Renal pelvis (tissue), 4 donors: ENCODE data around the gene STXBP6. TPM values are rescaled to one million over a fixed set of nuclear protein-coding genes. Genes with fewer than 3 reads are reported as not detected.
"Not testable (repeated sequence)": the region's sequence is repeated elsewhere in the genome, so short reads cannot be mapped to it uniquely, and the experiment has no call there.

Source experiments
- DNase-seq: peaks from one replicate; pipeline ENCODE4 v3.0.0-alpha.2; 2013
- polyA plus RNA-seq, 3 donors: library from polyadenylated mRNA; unstranded; fragments of 120-200 nt; gene quantifications; one replicate each; pipeline ENCODE4 v1.2.1, GENCODE V29; 2013; ENCODE audit not compliant: insufficient read length in 3 of 3

The STXBP6 gene
- polyA plus RNA-seq, 3 donors, result 7.0 to 9.3 (median 7.1) TPM

GRCh38 chr14:24837280-24838046, 212.5 kb downstream of the STXBP6 start:
- no peak for DNase-seq

DNA sequence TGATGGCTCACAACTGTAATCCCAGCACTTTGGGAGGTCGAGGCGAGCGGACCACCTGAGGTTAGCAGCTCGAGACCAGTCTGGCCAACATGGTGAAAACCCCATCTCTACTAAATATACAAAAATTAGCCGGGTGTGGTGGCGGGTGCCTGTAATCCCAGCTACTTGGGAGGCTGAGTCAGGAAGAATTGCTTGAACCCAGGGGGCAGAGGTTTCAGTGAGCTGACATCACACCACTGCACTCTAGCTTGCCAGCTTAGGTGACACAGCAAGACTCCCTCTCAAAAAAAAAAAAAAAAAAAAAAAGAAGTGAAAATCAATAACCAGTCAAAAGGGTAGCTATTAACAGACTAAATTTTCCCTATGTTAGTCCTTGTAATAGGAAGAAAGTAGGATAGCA, 213.6 kb downstream of the STXBP6 start:
- not testable (repeated sequence) for DNase-seq

GRCh38 chr14:24834956-24835355, 215.0 kb downstream of the STXBP6 start:
- no peak for DNase-seq

GRCh38 chr14:24833385-24833784, 216.6 kb downstream of the STXBP6 start:
- DNase-seq, result no peak

GRCh38 chr14:24831677-24832076, 218.3 kb downstream of the STXBP6 start:
- no peak for DNase-seq

DNA sequence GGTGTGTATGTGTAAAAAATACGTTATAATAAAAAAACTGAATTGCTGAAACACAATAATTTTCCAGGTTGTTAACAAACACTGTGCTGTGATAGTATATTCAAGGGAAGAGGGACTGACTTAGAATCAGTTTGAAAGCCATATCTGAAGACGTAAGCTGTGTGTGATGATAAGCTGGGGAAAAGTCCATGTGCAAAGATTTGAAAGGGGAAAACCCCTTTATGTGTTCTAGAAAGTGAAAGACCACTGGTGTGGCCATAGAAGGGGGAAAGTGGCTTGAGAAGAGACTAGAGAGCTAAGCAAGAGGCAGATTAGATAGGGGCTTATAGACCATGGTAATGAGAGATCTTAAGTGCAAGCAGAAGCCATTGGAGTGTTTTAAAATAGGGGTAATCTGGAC, 220.1 kb downstream of the STXBP6 start:
- no peak for DNase-seq

GRCh38 chr14:24828486-24828885, 221.5 kb downstream of the STXBP6 start:
- DNase-seq, result no peak

DNA sequence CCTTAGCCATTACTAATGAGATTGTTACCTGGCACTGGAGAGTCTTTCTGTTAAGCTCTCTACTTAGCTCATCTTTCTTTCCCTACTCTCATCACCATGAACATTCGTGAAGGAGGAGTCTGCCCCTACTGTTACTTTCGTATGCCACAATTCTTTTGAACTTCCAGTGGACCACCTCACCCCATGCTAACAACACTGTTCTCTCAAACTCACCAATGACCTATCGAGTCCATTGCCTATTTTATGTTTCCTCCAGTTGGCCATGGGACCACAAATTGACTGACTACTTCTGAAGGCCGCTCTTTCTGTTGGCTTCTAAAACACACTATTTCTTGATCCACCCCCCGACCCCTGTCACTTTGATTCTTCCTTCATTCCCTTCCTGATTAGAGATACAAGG, 223.6 kb downstream of the STXBP6 start:
- no peak for DNase-seq

DNA sequence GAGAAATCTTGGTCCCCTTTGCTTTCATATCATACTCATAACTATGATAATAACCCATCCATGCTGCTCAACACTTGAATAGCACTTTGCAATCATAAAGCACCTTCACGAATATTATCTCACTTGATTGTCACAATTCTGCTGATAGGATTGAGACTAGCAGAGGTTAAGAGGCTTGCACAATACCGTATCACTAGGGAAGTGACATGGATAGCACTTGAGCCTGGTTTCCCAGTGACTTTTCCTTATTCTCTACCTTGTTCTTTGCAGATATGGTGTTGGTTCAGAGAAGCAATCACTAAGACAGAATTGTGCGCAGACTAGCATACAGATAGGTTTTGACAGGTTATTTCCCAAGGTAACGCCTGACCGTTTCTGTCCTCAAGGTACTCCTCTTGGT, 229.3 kb downstream of the STXBP6 start:
- DNase-seq, result no peak

DNA sequence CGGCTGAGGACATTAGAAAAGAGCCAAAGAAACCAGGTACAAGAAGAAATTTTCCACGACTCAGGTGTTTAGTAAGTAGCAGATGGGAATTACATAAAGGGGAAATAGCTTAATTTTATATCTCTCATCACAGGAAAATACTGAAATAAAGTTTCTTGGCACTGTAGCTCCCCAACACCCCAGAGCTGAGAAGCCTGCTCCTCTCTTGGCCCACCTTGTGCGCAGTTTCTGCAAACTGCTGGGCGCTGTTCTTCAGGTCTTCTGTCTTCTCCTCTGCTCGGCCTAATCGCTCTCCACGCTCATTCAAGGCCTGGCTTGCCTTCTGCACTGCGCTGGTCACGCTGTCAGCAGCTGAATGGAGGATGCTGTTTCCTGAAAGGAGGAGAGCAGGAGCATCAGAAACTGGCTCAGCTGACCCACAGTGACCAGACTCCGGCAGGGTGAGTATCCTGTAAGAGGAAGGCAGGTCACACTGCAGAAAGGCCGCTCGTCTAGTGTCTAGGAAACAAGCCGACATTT, 231.1 kb downstream of the STXBP6 start:
- no peak for DNase-seq

DNA sequence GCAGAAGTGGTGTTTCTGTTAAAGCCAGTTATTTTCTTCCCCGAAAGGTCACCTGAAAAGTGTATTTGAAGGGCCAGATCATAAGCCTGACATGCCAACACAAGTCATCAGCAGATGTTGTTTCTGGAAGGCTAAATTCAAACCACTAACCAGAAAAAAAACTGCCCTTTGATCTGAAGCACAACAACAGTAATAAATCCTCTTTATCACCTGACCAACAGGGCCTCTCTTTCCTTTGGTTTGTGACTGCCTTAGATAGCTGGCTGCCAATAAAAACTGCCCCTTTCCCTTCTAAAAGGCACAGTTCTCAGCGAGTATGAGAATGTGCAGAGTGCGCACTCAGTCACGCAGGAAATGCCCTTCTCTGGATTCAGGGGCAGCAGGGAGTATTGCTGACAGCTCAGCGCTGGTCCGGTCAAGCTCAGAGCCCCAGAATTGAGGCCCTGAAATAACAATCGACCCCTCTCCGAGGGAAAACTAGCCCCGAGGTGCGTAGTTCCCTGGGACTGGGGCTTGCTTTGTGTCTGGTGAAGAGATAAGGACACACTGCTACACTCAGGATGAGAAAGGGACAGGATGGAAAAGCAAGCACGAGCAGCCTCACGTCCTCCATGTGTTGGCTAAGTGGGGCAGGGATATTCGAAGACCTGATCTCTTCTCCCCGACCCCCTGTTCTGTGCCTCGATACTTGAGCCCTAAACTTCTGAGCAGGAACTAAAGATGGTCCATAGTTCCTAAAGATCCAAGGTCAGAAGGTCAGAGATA, 231.7 kb downstream of the STXBP6 start:
- DNase-seq, result peak; percentile 75

- no peak for DNase-seq
Measured at GRCh38 chr14:24817212-24818057, 232.5 kb downstream of the STXBP6 start.

DNA sequence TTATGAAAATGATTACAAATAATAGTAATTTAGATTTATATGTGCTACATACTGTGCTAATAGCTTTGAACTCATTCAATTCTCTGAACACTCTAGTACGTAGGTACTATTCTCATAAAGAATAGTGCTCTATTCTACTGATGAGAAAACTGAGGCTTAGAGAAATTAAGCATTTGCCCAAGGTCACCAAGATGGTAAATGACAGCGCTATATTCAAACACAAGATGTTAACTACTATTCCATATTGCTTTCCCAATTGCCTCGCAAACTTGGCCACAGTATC, 233.1 kb downstream of the STXBP6 start:
- DNase-seq, result no peak

DNA sequence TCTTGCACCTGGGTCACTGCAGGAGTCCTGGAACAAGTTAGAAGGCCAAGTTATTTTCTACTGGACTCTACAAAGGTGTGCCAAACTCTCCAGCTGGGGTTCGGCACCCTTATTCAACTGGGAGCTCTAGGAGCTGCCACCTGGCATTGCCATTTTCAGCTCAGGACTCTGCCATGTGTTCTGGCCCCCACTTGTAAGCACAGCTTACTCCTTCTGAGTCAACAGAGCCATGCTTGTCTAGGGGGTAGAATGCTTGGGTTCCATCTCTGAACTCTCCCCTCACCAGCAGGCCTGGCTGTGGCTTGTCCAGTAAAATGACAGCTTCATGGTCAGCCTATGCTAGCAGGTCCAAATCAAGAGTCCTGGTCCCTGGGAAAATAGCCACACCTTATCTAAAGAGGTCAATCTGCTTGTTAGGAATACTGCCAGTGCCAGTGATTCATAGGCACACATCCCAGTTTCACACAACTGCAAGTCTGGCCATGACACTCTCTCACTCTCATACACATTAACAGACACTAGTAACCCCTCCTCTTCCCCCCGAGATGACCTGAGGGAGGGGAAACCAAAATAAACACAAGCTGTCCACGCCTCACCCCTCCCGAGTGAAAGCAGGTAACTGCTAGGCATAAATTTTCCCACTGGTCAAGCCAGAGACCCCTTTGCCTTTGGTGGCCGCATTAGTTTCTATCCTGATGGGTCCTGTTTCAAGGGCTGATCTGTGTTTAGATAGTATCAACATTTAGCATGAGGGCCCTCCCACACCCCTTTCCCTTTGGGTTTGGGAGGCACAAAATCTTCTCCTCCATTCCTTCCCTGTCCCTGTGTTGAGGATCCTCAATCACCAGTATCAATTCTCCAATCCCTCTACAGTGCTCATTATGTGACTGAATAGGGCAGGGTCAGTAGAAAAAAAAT, 233.7 kb downstream of the STXBP6 start:
- DNase-seq, result peak; percentile 67

DNA sequence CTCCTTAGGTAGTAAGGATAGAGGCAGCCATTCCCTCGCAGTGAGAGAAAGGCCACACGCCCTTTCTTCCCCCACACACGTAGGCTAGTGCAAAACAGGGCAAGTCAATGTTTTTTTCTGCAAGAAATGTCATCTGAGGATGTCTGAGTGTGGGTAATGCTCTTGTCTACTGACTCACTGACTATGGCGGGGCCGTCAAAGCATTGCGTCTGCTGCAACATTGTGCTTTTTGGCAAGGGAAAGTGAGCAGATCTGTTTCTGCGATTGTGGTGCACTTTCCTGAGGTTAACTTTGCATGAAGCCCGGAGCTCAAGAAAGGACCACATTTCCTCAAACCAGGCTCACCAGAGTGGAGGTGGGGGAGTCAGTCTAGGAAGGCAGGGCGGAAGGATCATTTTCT, 234.4 kb downstream of the STXBP6 start:
- DNase-seq, result no peak

- DNase-seq, result no peak
Measured at GRCh38 chr14:24814944-24815343, 235.0 kb downstream of the STXBP6 start.

- DNase-seq, result no peak
Measured at GRCh38 chr14:24814346-24814745, 235.6 kb downstream of the STXBP6 start.

DNA sequence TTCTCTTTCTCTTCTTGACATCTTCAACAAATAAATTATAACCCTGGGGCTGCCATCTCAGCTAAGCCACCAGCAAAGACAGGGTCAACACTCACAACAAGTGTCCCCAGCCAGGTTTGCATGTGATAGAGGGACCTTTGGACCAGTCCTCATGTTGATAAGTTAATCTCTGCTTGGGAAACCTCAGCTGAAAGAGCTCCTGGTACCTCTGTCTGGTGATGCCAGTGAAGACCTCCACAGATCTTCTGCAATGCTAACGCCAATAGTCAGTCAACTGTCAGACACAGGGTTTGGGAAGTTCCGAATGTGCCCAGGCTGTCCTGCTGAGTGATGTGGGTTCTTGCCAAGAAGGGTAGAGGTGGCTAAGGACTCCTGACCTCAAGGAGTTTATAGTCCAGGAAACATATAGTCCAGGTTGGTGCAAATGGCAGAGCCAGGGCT, 236.1 kb downstream of the STXBP6 start:
- no peak for DNase-seq

- no peak for DNase-seq
Measured at GRCh38 chr14:24813089-24813815, 236.7 kb downstream of the STXBP6 start.

DNA sequence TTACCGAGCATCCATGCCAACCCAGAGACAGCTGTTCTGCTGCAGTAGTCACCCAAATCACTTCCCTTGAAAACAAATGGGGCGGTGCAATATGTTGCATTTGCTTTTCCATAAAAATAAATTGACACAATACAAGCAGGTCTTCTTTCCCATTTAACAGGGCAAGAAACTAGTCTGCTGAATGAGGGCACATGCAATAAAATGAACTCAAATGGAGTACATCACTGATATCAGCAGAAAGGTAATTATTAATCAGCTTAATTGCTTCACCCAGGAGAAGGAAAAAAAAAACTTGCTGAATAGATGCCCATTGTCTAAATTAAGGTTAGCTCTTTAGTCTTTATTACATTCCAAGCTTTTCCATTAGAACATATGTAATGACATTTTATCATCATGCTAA, 240.8 kb downstream of the STXBP6 start:
- no peak for DNase-seq

DNA sequence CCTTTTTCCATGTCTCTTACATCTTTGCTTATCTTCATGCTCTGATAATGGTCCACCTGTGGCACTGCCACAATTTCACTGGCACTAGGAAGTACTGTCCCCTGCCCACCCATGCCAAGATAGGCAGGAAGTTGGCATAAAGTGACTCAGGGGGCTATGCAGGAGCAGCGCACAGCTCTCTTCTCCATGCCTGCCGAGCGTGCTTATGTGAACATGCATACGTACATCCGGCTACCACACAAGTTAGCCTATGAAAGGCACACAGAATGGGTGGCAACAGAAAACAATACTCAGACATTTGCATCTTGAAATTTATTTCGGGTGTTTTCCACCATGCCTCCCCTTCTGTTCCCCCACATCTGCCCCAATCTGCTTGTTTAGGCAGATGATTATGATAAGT, 241.5 kb downstream of the STXBP6 start:
- no peak for DNase-seq
